Embryonic facial prominence (tissue), 1 donor: ENCODE results near the gene IL12RB1.

Source experiments
- DNase-seq: peaks from one replicate; pipeline ENCODE4 v3.0.0-alpha.2; 2016; ENCODE audit errors: extremely low spot score

The IL12RB1 gene

GRCh38 chr19:18086590-18087138, at the start of gene IL12RB1:
TSS of gene IL12RB1 (minus strand) at chr19:18086934. CDS start at chr19:18086823, 111 bp downstream.
- DNase-seq, result no peak

GRCh38 chr19:18135712-18136584, 49.2 kb upstream of the IL12RB1 start:
- no peak for DNase-seq

GRCh38 chr19:18131841-18132596, 45.3 kb upstream of the IL12RB1 start:
- no peak for DNase-seq

- no peak for DNase-seq
Measured at GRCh38 chr19:18130523-18131242, 43.9 kb upstream of the IL12RB1 start.

GRCh38 chr19:18128805-18129204, 42.1 kb upstream of the IL12RB1 start:
- no peak for DNase-seq

- DNase-seq, result no peak
Measured at GRCh38 chr19:18128044-18128443, 41.3 kb upstream of the IL12RB1 start.

- no peak for DNase-seq
Measured at GRCh38 chr19:18126097-18126496, 39.4 kb upstream of the IL12RB1 start.

GRCh38 chr19:18123819-18124218, 37.1 kb upstream of the IL12RB1 start:
- no peak for DNase-seq

GRCh38 chr19:18122860-18123795, 36.4 kb upstream of the IL12RB1 start:
- no peak for DNase-seq

- DNase-seq, result no peak
Measured at GRCh38 chr19:18122424-18122823, 35.7 kb upstream of the IL12RB1 start.

GRCh38 chr19:18121166-18121565, 34.4 kb upstream of the IL12RB1 start:
- DNase-seq, result no peak

GRCh38 chr19:18120127-18120526, 33.4 kb upstream of the IL12RB1 start:
- no peak for DNase-seq

- no peak for DNase-seq
Measured at GRCh38 chr19:18119717-18120105, 33.0 kb upstream of the IL12RB1 start.

GRCh38 chr19:18119013-18119716, 32.4 kb upstream of the IL12RB1 start:
- DNase-seq, result no peak

- DNase-seq, result no peak
Measured at GRCh38 chr19:18118420-18119012, 31.8 kb upstream of the IL12RB1 start.

- DNase-seq, result peak; percentile 48
Measured at GRCh38 chr19:18117692-18118378, 31.1 kb upstream of the IL12RB1 start.

- no peak for DNase-seq
Measured at GRCh38 chr19:18117364-18117691, 30.6 kb upstream of the IL12RB1 start.

- DNase-seq, result no peak
Measured at GRCh38 chr19:18114483-18114882, 27.7 kb upstream of the IL12RB1 start.

GRCh38 chr19:18113827-18114226, 27.1 kb upstream of the IL12RB1 start:
- DNase-seq, result no peak
